Activated naive CD4-positive, alpha-beta T cell treated with anti-CD3 and anti-CD28 coated beads, Interleukin-2, amount 50 U/mL, for 24 hours (primary cell): ENCODE measurements around the gene DPYD.
A peak's percentile ranks its signal among the peaks of the same experiment; 100 is the strongest.

Source experiments
- H3K27ac Mint-ChIP-seq: one replicate; pipeline ENCODE4 v1.8.0; 2021; ENCODE audit warnings: mild to moderate bottlenecking, mixed read lengths
- H3K27me3 Mint-ChIP-seq: one replicate; pipeline ENCODE4 v1.8.0; 2021; ENCODE audit warnings: mixed read lengths
- H3K36me3 Mint-ChIP-seq: one replicate; pipeline ENCODE4 v1.8.0; 2021; ENCODE audit warnings: mixed read lengths
- H3K4me1 Mint-ChIP-seq: one replicate; pipeline ENCODE4 v1.8.0; 2021; ENCODE audit warnings: mixed read lengths
- H3K4me3 Mint-ChIP-seq: one replicate; pipeline ENCODE4 v1.8.0; 2021; ENCODE audit warnings: mild to moderate bottlenecking, mixed read lengths
- H3K9me3 Mint-ChIP-seq: one replicate; pipeline ENCODE4 v1.8.0; 2021; ENCODE audit warnings: mixed read lengths

Gene DPYD

DNA sequence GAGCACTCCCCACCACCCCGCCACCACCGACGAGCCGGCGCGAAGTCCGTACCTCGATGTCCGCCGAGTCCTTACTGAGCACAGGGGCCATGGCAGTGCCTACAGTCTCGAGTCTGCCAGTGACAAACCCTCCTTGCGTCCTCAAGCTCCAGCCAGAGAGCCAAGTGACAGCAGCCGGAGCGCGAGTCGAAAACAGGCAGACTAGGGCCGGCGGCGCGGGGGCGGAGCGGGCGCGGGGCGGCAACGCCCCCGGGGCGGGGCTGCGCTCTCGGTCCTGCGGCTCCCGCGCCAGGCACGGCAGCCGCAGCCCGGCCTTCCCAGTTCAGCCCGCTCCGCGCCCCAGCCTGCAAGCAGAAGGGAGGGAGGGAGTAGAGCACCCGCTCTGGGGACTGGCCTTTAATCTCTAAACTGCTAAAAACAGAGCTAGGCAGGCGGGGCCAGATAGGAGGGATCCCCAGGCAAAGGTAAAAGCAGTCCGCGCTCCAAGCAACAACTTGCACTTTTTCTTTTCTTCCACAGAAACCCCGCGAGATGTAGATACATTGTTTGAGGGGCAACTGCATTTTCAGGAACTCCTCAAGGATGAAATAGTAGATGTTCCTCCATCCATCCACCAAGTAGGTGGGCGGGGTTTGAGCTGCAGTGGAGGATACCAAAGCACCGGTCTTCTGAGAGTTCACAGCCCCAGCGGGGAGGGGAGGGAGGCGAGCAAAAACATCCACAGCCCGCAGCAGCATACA lies at the start of gene DPYD:
Gene DPYD, minus strand, starts transcription at position 203 of the 740 bp plus-strand sequence. Its CDS starts 112 bp downstream, at position 91.
- Mint-ChIP-seq H3K4me3 (peak within 1 kb of the TSS; percentile 94), H3K36me3 (peaks cover 1% of the 10 kb centered on the region), H3K4me1 (peaks cover 57% of the 10 kb centered on the region), H3K27ac (peak within 1 kb of the TSS; percentile 95), H3K27me3 (no peaks in the 10 kb centered on the region), H3K9me3 (no peaks in the 10 kb centered on the region)

DNA sequence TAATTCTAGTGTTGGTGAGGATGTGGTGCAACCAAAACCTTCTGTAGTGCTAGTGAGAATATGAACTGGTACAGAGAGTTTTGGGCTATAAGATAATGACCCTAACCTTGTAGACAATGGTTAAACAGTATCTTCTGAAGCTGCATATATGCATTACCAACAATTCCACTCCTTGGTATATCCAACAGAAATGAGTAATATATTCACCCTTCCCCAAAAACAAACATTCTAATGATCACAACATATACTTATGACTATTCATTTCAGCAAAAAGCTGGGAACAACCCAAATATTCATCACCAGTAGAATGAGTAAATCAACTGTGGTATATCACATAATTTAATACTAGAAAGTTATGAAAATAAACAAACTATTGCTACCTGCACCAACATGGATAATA lies 39.6 kb upstream of the DPYD start:
- Mint-ChIP-seq H3K4me1 (no peaks in the 10 kb centered on the region), H3K27me3 (peaks cover 4% of the 10 kb centered on the region), H3K27ac (no peak overlapping the region), H3K36me3 (peaks cover 2% of the 10 kb centered on the region), H3K9me3 (no peaks in the 10 kb centered on the region), H3K4me3 (no peak overlapping the region)

DNA sequence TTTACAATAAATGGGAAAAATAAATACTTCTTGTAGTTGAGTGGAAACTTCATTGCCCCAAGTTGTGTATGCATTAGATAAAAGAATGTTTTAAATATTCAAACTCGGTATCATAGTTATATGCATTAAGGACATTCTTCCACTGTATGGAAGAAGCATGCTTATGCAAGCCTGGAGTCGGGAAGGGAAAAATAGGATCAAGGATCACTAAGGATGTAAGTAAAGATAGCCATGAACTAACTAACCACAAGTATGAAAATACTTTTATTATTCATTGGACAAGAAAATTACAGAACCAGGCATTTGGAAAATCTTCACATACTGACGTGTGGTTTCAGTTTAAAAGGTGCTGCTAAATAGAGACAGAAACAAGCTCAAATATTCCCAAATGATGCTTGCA lies 26.9 kb upstream of the DPYD start:
- Mint-ChIP-seq H3K4me1 (peaks cover 12% of the 10 kb centered on the region), H3K36me3 (no peaks in the 10 kb centered on the region), H3K9me3 (no peaks in the 10 kb centered on the region), H3K27me3 (peaks cover 2% of the 10 kb centered on the region), H3K27ac (no peak overlapping the region), H3K4me3 (no peak overlapping the region)

DNA sequence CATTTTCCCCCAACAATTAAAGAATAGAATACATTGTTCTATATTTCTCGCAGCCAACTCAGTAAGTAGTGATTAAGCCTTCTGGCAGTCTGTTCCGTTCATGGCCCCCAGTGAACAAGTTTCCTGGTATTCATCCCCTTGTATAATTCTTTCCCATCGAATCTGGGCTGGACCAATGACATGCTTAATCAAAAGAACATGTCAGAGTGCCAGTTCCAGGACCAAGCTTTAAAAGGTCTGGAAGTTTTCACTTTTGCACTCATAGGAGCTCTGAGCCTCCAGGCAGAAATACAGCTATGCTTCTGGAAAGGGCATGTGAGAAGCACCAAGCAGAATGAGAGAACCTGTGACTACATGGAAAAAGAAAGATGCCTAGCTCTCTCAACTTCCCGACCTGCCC lies 22.5 kb upstream of the DPYD start:
- Mint-ChIP-seq H3K27ac (no peak overlapping the region), H3K9me3 (no peaks in the 10 kb centered on the region), H3K36me3 (no peaks in the 10 kb centered on the region), H3K4me1 (peaks cover 28% of the 10 kb centered on the region), H3K27me3 (no peaks in the 10 kb centered on the region), H3K4me3 (no peak overlapping the region)

DNA sequence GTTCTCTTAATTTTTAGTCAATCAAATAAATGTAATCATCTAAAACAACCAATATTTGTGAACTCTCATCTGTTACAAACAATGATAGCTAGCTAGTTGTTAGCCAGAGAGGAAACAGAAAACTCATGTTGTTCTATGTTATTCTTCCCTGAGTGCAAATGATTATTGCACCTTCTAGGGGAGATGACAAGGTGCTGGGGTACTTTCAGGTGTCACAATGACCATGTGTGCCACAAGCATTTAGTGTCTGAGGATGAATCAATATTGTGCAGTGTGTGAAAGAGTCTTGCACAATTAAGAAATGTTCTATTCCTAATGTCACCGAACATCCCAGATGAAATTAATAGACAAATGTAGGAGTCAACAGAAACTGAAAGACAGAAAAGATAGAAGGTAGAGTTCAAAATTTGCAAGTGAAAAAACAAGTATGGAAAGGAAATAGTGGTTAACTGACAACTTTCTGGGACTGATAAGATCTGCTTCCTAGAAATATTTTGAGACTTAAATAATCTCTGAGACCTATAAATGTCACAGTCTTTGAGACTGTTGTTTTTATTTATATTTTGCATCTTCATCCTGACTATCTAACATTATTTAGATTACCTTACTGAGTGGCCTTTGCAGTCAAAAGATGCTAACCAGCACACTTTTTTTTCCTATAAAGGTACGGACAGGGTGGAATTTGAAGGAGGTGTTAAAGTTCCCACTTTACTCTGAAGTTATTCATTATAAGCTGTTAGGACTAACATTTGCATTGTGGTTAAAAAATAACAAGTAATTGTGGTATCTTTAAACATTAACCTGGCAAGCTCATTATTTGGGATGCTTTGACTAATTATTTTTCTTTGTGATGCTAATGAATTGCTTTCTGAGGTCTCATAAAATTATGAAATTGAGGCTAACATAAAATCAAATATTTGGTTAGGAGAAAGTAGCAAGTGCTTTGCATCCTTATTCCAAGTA lies 21.6 kb upstream of the DPYD start:
- peaks cover 32% of the 10 kb centered on the region for H3K4me1 Mint-ChIP-seq
- H3K9me3 Mint-ChIP-seq, result no peaks in the 10 kb centered on the region
- peak overlapping the region; percentile 81 for H3K27ac Mint-ChIP-seq
- H3K36me3 Mint-ChIP-seq, result no peaks in the 10 kb centered on the region
- no peaks in the 10 kb centered on the region for H3K27me3 Mint-ChIP-seq
- H3K4me3 Mint-ChIP-seq, result peak overlapping the region; percentile 80

DNA sequence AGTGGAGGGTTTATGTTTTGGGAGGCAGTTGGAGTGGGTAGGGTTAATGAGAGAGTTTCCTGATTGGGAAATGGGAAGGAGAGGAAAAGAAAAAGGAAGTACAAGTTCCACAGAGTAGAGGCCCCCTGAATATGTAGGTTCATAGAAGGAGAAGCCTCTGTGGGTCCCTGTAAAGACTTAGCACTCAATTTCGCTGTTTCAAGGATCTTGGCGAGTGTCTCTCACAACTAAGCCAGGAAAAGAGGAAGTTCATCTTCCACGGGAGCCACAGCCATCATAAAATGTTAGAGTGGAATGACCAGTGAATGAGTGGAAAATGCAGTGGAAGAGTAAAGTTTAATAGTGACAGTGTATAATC lies 17.4 kb upstream of the DPYD start:
- Mint-ChIP-seq H3K27me3 (no peaks in the 10 kb centered on the region), H3K27ac (no peak overlapping the region), H3K9me3 (no peaks in the 10 kb centered on the region), H3K36me3 (no peaks in the 10 kb centered on the region), H3K4me1 (peaks cover 33% of the 10 kb centered on the region), H3K4me3 (no peak overlapping the region)

DNA sequence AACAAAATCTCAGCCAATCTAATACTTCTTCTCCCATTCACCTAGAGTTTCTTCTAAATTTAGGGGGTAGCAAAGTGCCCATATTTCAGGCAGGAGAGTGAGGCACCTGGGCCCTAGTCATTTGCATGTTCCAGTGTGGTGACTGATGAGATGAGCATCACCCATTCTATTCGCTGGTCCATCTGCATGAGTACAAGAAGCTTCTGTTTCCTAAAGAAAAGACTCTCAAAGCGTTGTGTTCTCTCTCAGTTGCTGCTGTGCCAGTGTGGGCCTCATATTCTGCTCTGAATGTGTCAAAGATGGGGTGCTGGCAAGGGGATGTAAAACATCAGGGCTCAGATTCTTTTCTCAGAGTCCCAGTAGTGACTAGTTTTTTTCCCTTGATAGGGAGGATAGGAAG lies 16.1 kb upstream of the DPYD start:
- Mint-ChIP-seq H3K4me1 (peaks cover 20% of the 10 kb centered on the region), H3K27ac (no peak overlapping the region), H3K9me3 (no peaks in the 10 kb centered on the region), H3K27me3 (no peaks in the 10 kb centered on the region), H3K4me3 (no peak overlapping the region), H3K36me3 (no peaks in the 10 kb centered on the region)

DNA sequence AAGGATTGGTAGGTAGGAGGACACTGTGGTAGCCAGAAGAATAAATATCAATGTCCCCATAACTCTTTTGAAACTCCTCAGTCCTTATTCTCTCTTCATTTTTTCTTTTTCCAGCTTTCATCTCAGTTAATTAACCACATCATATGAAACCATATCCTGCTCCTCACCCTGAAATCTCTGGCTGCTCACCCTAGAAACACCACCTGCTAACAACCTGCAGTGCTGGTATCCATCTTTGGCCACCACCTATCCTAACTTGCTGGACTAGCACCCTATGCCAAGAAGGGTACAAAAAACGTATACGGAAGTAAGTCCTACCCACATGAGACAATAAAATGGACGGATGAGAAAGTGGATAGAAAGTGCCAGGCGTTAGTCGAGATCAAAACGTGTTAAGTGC lies 13.7 kb upstream of the DPYD start:
- Mint-ChIP-seq H3K27me3 (no peaks in the 10 kb centered on the region), H3K4me1 (peaks cover 12% of the 10 kb centered on the region), H3K9me3 (no peaks in the 10 kb centered on the region), H3K4me3 (no peak overlapping the region), H3K36me3 (no peaks in the 10 kb centered on the region), H3K27ac (no peak overlapping the region)

DNA sequence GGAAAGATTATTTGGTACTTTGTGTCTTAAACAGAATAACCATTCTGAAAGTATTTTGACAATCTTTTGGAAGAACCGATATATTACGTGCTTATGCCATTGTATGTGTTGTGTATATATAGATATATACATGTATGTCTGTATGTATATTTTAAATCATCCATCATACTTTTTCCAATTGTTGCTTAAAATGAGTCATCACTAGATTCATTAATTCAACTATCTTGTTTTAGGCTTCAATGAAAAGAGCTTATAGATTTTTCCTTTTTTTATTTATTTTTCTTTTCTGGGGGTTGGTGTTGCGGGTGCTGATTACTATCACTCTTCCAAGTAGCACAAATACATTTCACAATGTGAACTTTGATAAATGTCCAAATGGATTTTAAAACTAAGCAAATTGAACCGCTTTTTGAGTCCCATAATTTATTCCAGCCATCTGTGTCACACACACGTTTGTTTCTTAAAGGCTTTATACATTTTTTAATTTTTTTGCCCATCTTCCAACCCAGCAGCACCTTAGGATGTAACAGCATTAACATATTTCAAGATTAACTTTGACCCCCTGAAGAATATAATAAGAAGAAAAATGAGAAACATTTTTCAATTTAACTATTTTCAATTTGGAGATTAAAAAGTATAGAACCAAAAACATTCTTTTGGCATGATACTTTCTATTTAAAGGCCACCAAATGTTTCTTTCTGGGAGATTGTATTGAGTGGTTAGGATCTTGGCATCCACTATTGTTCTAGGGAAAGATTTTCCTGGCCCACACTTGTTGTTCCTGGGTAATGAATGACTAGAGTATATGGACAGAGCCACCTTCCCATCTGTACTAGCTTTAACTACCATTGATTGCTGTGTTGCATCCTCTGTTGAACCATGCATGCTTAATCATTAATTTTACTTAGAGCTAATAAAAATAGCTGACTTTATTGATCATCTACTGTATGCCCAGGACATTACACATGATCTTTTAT lies 9.3 kb upstream of the DPYD start:
- Mint-ChIP-seq H3K36me3 (no peaks in the 10 kb centered on the region), H3K4me3 (no peak overlapping the region), H3K27me3 (no peaks in the 10 kb centered on the region), H3K9me3 (no peaks in the 10 kb centered on the region), H3K27ac (no peak overlapping the region), H3K4me1 (peaks cover 7% of the 10 kb centered on the region)

DNA sequence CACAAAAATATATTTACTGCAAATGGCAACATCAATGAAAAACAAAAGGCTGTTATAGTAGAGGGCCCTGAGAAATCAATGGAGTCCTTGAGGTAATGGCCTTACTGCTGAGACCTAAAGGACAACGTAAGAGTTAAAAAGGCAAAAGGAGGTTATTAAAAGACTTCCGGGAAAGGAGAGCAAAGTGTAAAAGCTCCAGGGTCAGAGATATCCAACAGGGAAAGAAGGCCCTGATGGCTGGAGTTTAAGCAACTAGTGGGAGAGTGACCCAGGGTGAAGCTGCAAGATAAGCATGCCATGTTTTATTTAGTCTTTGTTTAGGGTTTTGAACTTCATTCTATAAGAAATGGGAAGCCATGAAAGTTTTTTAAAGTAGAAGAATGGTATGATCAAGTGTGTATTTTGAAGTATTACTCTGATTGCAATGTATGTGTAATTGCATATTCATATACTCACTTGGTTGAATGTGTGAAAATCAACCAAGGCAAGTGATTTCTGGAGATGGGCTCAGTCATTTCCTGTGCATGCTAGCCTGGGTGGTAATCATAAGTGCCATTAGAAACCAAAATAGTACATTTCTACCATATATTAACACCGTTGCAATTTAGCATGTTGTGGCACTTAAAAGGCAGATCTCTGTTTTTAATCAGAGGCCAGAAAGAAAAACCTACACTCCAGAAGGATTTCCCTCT lies 5.3 kb upstream of the DPYD start:
- peaks cover 16% of the 10 kb centered on the region for H3K4me1 Mint-ChIP-seq
- H3K4me3 Mint-ChIP-seq, result no peak overlapping the region
- H3K36me3 Mint-ChIP-seq, result no peaks in the 10 kb centered on the region
- no peak overlapping the region for H3K27ac Mint-ChIP-seq
- H3K27me3 Mint-ChIP-seq, result no peaks in the 10 kb centered on the region
- no peaks in the 10 kb centered on the region for H3K9me3 Mint-ChIP-seq

DNA sequence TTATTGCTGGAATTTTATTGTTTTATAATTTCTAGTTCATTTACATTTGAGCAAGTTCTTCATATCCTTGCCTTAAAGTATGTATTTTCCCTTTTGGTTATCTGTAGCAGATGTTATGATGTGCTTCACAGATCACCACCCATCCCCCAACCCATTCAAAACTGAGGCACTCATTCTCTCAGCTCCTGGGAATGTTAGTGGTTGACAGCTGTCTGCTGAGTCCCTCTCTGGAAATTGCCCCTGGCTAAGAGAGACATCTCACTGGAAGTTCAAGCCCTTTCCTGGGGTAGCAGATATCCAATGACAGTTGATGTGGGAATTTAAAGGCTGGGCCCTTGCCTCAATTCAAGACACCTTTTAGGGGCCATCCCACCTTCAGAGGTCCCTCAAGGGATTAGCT lies 4.3 kb upstream of the DPYD start:
- no peaks in the 10 kb centered on the region for H3K36me3 Mint-ChIP-seq
- no peak overlapping the region for H3K27ac Mint-ChIP-seq
- no peaks in the 10 kb centered on the region for H3K27me3 Mint-ChIP-seq
- H3K4me1 Mint-ChIP-seq, result peaks cover 18% of the 10 kb centered on the region
- H3K4me3 Mint-ChIP-seq, result no peak overlapping the region
- no peaks in the 10 kb centered on the region for H3K9me3 Mint-ChIP-seq

DNA sequence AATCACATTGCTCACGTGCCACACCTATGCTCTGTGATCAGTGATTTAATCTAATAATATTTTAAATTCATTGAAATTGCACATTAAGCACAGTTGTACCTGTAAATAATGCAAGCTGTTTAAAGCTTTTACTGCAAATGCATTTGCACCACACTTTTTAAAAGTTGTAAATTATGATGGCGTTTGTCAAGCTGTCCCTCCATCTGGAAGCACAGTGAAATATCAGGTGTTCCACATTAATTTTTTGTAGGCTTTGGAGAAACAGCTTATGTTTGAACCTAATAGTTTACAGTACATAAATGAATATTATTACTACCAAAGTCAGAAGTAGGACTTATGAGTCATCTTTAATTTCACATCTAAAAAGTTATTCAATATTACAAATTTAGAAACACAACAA lies 3.0 kb upstream of the DPYD start:
- H3K36me3 Mint-ChIP-seq, result no peaks in the 10 kb centered on the region
- no peak overlapping the region for H3K27ac Mint-ChIP-seq
- H3K27me3 Mint-ChIP-seq, result no peaks in the 10 kb centered on the region
- no peaks in the 10 kb centered on the region for H3K9me3 Mint-ChIP-seq
- H3K4me1 Mint-ChIP-seq, result peaks cover 30% of the 10 kb centered on the region
- H3K4me3 Mint-ChIP-seq, result no peak overlapping the region

DNA sequence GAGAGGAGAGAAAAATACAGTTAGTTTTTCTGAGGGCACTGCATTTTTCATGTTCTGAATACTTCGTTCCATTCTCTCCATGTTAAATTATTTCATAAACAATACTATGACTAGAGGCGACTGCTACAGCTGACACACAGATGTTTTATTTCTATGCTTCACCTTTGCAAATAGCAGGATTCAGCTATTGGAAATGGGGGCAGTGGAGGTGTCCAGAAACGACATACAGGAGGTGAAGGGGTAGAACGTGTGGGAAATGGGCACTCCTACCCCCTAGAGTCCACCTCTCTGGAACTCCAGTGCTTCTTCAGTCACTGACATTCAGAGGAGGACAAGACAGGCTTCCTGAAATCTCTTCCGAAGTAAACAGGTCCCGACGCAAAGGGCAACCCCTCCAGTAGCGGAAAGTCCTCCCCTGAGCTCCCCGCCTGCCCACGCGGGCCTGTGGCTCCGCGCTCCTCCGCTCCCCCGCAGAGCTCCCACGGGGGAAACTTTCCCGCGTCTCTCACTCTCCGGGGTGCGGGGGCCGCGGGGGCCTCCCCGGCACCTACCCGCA lies 480 bp downstream of the DPYD start:
- Mint-ChIP-seq H3K27me3 (no peaks in the 10 kb centered on the region), H3K36me3 (peaks cover 1% of the 10 kb centered on the region), H3K27ac (peak overlapping the region; percentile 95), H3K9me3 (no peaks in the 10 kb centered on the region), H3K4me1 (peaks cover 61% of the 10 kb centered on the region), H3K4me3 (peak overlapping the region; percentile 94)

DNA sequence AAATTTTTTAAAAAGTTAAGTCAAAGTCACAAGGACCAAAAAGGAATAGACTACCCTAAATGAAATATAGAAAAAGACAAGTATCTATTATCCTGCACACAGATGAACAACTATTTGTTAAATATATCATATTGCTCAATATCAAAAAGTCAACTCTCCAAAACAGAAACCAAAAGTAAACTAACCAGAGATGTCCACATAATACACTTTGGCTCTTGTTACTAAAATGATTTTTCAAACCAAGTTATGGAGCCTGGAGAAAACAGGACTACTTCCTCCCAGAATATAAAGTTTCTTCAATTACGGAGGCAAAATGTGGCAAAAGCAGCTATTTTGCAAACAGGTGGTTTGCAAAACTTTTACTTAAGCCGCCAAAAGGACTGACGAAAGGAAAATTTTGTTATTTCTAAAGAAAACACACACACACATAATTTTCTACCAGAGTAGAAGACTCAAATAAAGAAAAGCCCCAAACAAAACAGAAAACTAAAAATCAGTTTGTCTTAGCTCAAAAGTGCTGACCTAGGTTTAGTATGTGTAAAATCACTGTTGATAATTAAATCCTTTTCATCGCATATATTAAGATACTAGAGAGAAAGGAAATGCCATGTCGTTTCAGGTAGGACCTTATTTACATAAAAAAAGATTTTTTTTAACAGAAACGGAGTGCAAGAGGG lies 1.1 kb downstream of the DPYD start:
- H3K27ac Mint-ChIP-seq, result peak overlapping the region; percentile 77
- H3K27me3 Mint-ChIP-seq, result no peaks in the 10 kb centered on the region
- H3K4me3 Mint-ChIP-seq, result peak overlapping the region; percentile 94
- no peaks in the 10 kb centered on the region for H3K9me3 Mint-ChIP-seq
- H3K4me1 Mint-ChIP-seq, result peaks cover 64% of the 10 kb centered on the region
- peaks cover 1% of the 10 kb centered on the region for H3K36me3 Mint-ChIP-seq
